Transverse colon (tissue), 4 donors: ENCODE data around the gene ANKRD33B.

ENCODE experiments used
- EP300 ChIP-seq: sonication (generic); formaldehyde crosslinking; IDR thresholded peaks from one replicate; pipeline ENCODE4 v1.6.1; 2017; ENCODE audit warnings: antibody characterized with exemption, low read depth
- POLR2A ChIP-seq: fragments of 450-650 bp; IDR thresholded peaks from one replicate; pipeline ENCODE4 v1.6.1; 2016; ENCODE audit warnings: antibody characterized with exemption, mild to moderate bottlenecking, moderate library complexity
- POLR2AphosphoS5 ChIP-seq, 3 donors: sonication (generic); formaldehyde crosslinking; IDR thresholded peaks; one replicate each; pipeline ENCODE4 v1.6.1; 2016; ENCODE audit warnings: antibody characterized with exemption in 3 of 3
- TF ChIP-seq, protein P1 (sequence below), 5 experiments: fragments of 200-600 bp in 3 of 5; fragments of 450-650 bp in 2 of 5; sonication (generic) in 3 of 5; IDR thresholded peaks; 1 replicate in 2 of 5; 2 replicates in 3 of 5; pipeline ENCODE4 v1.5.1; 2016 to 2017; ENCODE audit warnings: antibody characterized with exemption in 5 of 5, inconsistent platforms in 3 of 5, mild to moderate bottlenecking in 2 of 5, moderate library complexity in 1 of 5

DNA sequence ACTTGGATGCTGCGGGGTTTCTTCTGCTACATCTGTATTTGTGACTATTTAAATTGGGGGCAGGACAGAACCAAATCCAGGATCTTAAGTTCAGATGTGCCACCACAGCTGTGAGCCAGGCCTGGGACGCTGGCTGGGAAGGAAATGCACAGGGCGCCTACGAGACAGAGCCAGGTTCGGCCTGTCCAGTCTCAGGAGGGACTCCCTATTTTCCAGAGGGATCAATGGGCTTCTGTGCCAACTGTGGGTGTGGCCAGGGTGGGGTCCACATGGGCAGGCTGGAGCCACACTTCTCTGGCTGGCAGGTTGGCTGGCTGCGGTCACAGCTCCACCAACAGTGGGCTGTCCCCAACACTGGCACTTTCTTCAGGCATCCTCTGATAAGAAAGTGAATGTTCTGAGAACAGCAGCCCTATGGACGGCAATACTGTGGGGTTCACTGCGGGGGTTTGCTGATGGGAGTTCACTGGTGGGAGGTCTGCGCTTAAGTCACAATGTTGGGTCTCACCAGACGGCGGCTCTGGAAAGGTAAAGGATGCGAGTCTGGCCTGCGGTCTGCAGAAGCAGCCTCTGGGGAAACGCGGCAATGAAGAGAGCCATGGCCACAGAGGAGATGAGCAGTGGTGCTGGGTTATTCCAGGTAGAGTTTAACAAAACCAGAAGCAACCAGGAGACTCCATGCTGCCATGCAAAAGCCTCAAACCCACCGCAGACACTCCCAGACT, 119.1 kb downstream of the ANKRD33B start:
- TF ChIP-seq, protein P1, sequence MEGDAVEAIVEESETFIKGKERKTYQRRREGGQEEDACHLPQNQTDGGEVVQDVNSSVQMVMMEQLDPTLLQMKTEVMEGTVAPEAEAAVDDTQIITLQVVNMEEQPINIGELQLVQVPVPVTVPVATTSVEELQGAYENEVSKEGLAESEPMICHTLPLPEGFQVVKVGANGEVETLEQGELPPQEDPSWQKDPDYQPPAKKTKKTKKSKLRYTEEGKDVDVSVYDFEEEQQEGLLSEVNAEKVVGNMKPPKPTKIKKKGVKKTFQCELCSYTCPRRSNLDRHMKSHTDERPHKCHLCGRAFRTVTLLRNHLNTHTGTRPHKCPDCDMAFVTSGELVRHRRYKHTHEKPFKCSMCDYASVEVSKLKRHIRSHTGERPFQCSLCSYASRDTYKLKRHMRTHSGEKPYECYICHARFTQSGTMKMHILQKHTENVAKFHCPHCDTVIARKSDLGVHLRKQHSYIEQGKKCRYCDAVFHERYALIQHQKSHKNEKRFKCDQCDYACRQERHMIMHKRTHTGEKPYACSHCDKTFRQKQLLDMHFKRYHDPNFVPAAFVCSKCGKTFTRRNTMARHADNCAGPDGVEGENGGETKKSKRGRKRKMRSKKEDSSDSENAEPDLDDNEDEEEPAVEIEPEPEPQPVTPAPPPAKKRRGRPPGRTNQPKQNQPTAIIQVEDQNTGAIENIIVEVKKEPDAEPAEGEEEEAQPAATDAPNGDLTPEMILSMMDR (IDR thresholded peaks at IDR 0.05), result no peak
- TF ChIP-seq POLR2A (no peak), POLR2AphosphoS5 (IDR thresholded peaks at IDR 0.05) (no peak), EP300 (no peak)
